ENCODE data around the gene PLBD2.

DNA sequence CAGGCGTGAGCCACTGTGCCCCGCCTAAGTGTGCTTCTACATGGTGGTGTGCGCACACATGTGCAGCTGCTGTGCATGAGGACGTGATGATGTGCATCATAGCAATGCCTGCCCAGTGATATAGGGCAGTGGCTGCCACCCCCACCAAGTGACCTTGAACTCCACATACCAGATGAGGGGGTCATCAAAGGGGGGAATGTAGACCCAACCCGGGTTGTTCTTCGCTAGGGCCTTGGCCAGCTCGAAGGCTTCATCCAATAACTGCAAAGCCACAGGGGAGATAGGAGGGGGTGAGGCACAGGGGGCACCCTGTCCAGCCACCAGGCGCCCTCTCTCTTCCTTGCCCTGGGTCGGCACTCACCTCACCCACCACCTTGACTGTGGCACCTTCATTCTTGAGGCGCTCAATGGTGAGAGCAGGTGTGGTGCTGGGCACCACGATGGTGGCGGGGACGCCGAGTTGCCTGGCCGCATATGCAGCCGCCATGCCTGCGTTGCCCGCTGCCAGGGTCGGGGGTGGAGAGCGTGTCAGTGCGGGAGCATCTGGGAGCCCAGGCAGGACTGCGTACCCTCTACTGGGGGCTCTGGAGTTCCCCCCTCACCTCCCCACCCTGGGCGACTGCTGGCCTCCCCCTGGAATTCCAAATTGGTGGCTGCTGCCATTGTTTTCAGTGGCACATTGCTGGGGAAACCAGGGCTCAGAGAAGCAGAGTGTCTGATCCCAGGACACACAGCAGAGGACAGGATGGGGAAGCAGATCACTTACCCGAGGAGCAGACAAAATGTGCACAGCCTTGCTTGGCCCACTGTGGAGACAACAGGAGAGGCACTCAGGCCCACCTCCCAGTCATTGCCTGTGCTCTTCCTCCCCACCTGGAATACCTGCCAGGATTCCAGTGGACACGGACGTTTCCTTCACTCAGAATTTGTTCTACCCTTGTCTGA, 40.2 kb downstream of the PLBD2 start:
- TF ChIP-seq CTCF (conservative IDR thresholded peaks at IDR 0.05; ENCODE audit: low read depth, low read length) (no peak), EZH2 (IDR thresholded peaks at IDR 0.05; ENCODE audit: low read length, unreplicated experiment) (no peak), EZH2phosphoT487 (IDR thresholded peaks at IDR 0.05; ENCODE audit: borderline replicate concordance, low read length) (no peak)
